Measurements from ENCODE around the gene PTPRN2. TPM values are rescaled to one million over a fixed set of nuclear protein-coding genes. Genes with fewer than 3 reads are reported as not detected.

PTPRN2 gene
- total RNA-seq, 1 donor from 2014 or later: 15.4 TPM

DNA sequence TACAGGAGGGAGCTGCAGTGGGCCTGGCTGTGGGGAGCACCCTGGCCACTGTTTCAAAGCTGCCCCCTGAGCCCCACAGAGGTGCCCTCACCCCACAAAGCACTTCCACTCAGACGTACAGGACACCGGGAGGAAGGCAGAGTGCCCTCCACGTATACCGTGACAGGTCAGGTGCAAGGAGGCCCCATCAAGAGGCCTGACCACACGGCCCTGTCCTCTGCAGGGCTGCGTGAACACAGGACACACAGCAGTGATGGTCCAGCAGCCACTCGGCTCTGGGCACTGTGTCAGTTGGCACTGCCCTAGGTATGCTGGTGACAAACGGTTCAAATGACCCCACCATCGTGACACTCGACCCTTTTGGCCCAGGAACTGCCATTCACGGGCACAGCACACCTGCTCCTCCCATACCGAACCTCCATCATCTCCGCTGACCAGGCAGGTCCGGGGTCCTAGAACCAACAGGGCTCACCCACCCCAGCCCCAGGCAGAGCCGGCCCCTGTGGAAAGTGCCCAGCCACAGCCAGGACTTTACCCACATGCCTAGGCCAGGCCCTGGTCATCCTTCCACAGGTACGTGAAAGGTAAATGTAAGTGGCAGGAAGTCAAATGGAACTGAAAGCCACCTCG, 560.9 kb downstream of the PTPRN2 start:
- peaks cover 8% of the 10 kb centered on the region for H3K4me1 Mint-ChIP-seq (ENCODE audit: unreplicated experiment)
- peaks cover 3% of the 10 kb centered on the region for H3K27me3 Mint-ChIP-seq
- TF ChIP-seq, protein P1, sequence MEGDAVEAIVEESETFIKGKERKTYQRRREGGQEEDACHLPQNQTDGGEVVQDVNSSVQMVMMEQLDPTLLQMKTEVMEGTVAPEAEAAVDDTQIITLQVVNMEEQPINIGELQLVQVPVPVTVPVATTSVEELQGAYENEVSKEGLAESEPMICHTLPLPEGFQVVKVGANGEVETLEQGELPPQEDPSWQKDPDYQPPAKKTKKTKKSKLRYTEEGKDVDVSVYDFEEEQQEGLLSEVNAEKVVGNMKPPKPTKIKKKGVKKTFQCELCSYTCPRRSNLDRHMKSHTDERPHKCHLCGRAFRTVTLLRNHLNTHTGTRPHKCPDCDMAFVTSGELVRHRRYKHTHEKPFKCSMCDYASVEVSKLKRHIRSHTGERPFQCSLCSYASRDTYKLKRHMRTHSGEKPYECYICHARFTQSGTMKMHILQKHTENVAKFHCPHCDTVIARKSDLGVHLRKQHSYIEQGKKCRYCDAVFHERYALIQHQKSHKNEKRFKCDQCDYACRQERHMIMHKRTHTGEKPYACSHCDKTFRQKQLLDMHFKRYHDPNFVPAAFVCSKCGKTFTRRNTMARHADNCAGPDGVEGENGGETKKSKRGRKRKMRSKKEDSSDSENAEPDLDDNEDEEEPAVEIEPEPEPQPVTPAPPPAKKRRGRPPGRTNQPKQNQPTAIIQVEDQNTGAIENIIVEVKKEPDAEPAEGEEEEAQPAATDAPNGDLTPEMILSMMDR (conservative IDR thresholded peaks at IDR 0.05): no peak
- no peaks in the 10 kb centered on the region for H3K36me3 Mint-ChIP-seq
- H3K27ac Mint-ChIP-seq: no peak overlapping the region
- no peak overlapping the region for H3K4me3 Mint-ChIP-seq
- H3K9me3 Mint-ChIP-seq: no peaks in the 10 kb centered on the region
- peak; percentile 56 for DNase-seq (ENCODE audit: extremely low spot score, unreplicated experiment)

GRCh38 chr7:158025686-158026600, 561.7 kb downstream of the PTPRN2 start:
- Mint-ChIP-seq H3K9me3 (no peaks in the 10 kb centered on the region), H3K4me1 (ENCODE audit: unreplicated experiment) (peaks cover 8% of the 10 kb centered on the region), H3K27me3 (peaks cover 3% of the 10 kb centered on the region), H3K36me3 (no peaks in the 10 kb centered on the region), H3K4me3 (no peak overlapping the region), H3K27ac (no peak overlapping the region)
- DNase-seq (ENCODE audit: extremely low spot score, unreplicated experiment): peak; percentile 34
- TF ChIP-seq, protein P1 (conservative IDR thresholded peaks at IDR 0.05): no peak

GRCh38 chr7:158024881-158025280, 562.7 kb downstream of the PTPRN2 start:
- Mint-ChIP-seq H3K27ac (no peak overlapping the region), H3K4me1 (ENCODE audit: unreplicated experiment) (peaks cover 7% of the 10 kb centered on the region), H3K4me3 (no peak overlapping the region), H3K27me3 (peaks cover 3% of the 10 kb centered on the region), H3K9me3 (no peaks in the 10 kb centered on the region), H3K36me3 (no peaks in the 10 kb centered on the region)
- peak; percentile 18 for DNase-seq (ENCODE audit: extremely low spot score, unreplicated experiment)
- TF ChIP-seq, protein P1 (conservative IDR thresholded peaks at IDR 0.05): no peak

- Mint-ChIP-seq H3K9me3 (no peaks in the 10 kb centered on the region), H3K4me3 (no peak overlapping the region), H3K36me3 (no peaks in the 10 kb centered on the region), H3K4me1 (ENCODE audit: unreplicated experiment) (peaks cover 2% of the 10 kb centered on the region), H3K27ac (peak overlapping the region; percentile 17), H3K27me3 (peaks cover 3% of the 10 kb centered on the region)
- peak; percentile 42 for DNase-seq (ENCODE audit: extremely low spot score, unreplicated experiment)
- TF ChIP-seq, protein P1 (conservative IDR thresholded peaks at IDR 0.05): no peak
Measured at GRCh38 chr7:158024351-158024715, 563.3 kb downstream of the PTPRN2 start.

DNA sequence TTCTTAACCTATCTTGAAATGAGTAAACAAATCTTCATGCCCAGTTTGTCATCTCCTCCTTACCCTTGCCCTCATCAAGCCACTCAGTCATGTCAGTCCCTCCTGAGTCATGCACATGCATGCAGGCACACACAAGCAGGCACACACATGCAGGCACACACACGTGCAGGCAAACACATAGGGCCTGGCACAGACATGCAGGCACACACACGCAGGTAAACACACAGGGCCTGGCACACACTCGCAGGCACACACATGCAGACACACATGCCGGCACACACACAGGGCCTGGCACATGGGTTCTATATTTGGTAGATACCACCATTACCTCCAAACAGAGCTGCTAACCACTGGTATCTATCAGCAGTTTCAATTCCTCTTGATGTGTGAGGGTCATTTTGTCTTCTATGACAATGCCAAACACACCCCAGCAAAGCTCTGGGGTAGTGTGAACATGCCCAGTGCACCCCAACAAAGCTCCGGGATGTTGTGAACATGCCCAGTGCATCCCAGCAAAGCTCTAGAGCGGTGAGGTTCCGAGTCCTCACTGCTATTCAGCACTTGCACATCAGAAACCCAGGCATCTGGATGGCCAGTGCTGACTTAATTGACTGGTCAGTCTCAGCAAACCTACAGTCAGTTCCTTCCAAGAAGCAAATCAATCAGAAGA, 563.8 kb downstream of the PTPRN2 start:
- Mint-ChIP-seq H3K4me1 (ENCODE audit: unreplicated experiment) (no peaks in the 10 kb centered on the region), H3K27ac (peak overlapping the region; percentile 33), H3K36me3 (no peaks in the 10 kb centered on the region), H3K4me3 (no peak overlapping the region), H3K9me3 (no peaks in the 10 kb centered on the region), H3K27me3 (peaks cover 3% of the 10 kb centered on the region)
- peak; percentile 42 for DNase-seq (ENCODE audit: extremely low spot score, unreplicated experiment)
- TF ChIP-seq, protein P1 (conservative IDR thresholded peaks at IDR 0.05): no peak

Measured in type B pancreatic cell (in vitro differentiated cells).